ENCODE measurements around the gene HDLBP.

GRCh38 chr2:241296767-241297166 is 18.7 kb downstream of the HDLBP start:
- TF ChIP-seq TAF1 (IDR thresholded peaks at IDR 0.05; ENCODE audit: borderline replicate concordance, low read depth, low read length) (no peak), POLR2AphosphoS5 (IDR thresholded peaks at IDR 0.05; ENCODE audit: low read depth, low read length) (no peak), POLR2A (IDR thresholded peaks at IDR 0.05; ENCODE audit: low read depth, low read length) (no peak)

All from GM12892 (cell line).